HCT116 (cell line): ENCODE results near the gene KRT7. TPM values are rescaled to one million over a fixed set of nuclear protein-coding genes. Genes with fewer than 3 reads are reported as not detected.
A peak's percentile ranks its signal among the peaks of the same experiment; 100 is the strongest.

Experiments used
- ATAC-seq: fragments of 200-7000 bp; cut with Tn5 transposase; 2 replicates; pipeline ENCODE4 v1.9.1; 2020; ENCODE audit warnings: mild to moderate bottlenecking, moderate library complexity
- BruUV-seq: library from RNA; stranded (reverse); fragments of 400-500 nt; replicated peaks from 2 replicates; lab custom pipeline; 2021; lab: Mats Ljungman, UMichigan
- CTCF ChIA-PET: fragments of 300-600 bp; sonication (Branson Sonifier 250); formaldehyde crosslinking; loops from one replicate; lab custom pipeline; 2021; ENCODE audit warnings: antibody characterized with exemption; lab: Charles Lee
- POLR2A ChIA-PET: fragments of 300-600, 350-600 bp; sonication (Branson Sonifier 250); formaldehyde crosslinking; loops from one replicate; lab custom pipeline; 2021; ENCODE audit warnings: antibody characterized with exemption; lab: Charles Lee
- RAD21 ChIA-PET, 2 experiments: fragments of 300-600 bp; sonication (Branson Sonifier 250); formaldehyde crosslinking; loops; one replicate each; lab custom pipeline; 2023; ENCODE audit warnings: low total read pairs in 2 of 2; ENCODE audit not compliant: uncharacterized antibody in 2 of 2, unreplicated experiment in 2 of 2, low non-redundant PET in 1 of 2; lab: Charles Lee
- DNase-seq: peaks from one replicate; pipeline ENCODE4 v3.0.0-alpha.2; 2010; ENCODE audit warnings: low read depth, low spot score
- H2AFZ ChIP-seq: fragments of 200-600 bp; shearing (Covaris generic), sonication (generic); 2 replicates; pipeline ENCODE4 v1.6.1; 2017; ENCODE audit warnings: low read depth, mixed run types, mixed read lengths, antibody characterized with exemption, low read length; ENCODE audit not compliant: poor library complexity, severe bottlenecking
- H3K27ac ChIP-seq: 2 replicates; pipeline ENCODE4 v1.5.1; 2012; ENCODE audit warnings: low read depth, low read length
- H3K27me3 ChIP-seq: fragments of 200-600 bp; sonication (generic); 2 replicates; pipeline ENCODE4 v1.6.1; 2016; ENCODE audit warnings: mixed run types, low read length, mixed read lengths; ENCODE audit not compliant: insufficient read depth
- H3K36me3 ChIP-seq, 2 experiments: fragments of 200-500 bp in 1 of 2; fragments of 200-600 bp in 1 of 2; sonication (Bioruptor generic) in 1 of 2; sonication (generic) in 1 of 2; 2 replicates each; pipeline versions ENCODE4 v1.5.1 to v1.6.1; 2014 to 2016; ENCODE audit warnings: low read length in 2 of 2, inconsistent platforms in 1 of 2, mixed read lengths in 1 of 2, mixed run types in 1 of 2; ENCODE audit not compliant: insufficient read depth in 2 of 2, control insufficient read depth in 1 of 2
- H3K4me1 ChIP-seq, 2 experiments: fragments of 200-600 bp in 1 of 2; sonication (generic) in 1 of 2; 2 replicates each; pipeline versions ENCODE4 v1.5.1 to v1.6.1; 2012 to 2017; ENCODE audit warnings: low read length in 2 of 2, inconsistent platforms in 1 of 2, mild to moderate bottlenecking in 1 of 2, mixed read lengths in 1 of 2, mixed run types in 1 of 2, moderate library complexity in 1 of 2; ENCODE audit not compliant: insufficient read depth in 2 of 2, control insufficient read depth in 1 of 2
- H3K4me2 ChIP-seq: fragments of 200-600 bp; sonication (generic); 2 replicates; pipeline ENCODE4 v1.6.1; 2017; ENCODE audit warnings: mixed run types, low read length, mixed read lengths
- H3K4me3 ChIP-seq, 2 experiments: fragments of 200-600 bp in 1 of 2; sonication (generic) in 1 of 2; replicated peaks in 1 of 2; 2 replicates each; pipeline ENCODE4 v1.5.1; 2011 to 2016; ENCODE audit warnings: low read length in 2 of 2, control low read depth in 1 of 2, low read depth in 1 of 2, mild to moderate bottlenecking in 1 of 2, mixed read lengths in 1 of 2, mixed run types in 1 of 2
- H3K79me2 ChIP-seq: fragments of 200-600 bp; sonication (generic); 2 replicates; pipeline ENCODE4 v1.6.1; 2017; ENCODE audit warnings: mild to moderate bottlenecking, mixed run types, low read length, moderate library complexity, mixed read lengths; ENCODE audit not compliant: insufficient read depth
- H3K9ac ChIP-seq: fragments of 200-600 bp; sonication (generic); 2 replicates; pipeline ENCODE4 v1.6.1; 2016; ENCODE audit warnings: low read length, mixed read lengths
- H3K9me2 ChIP-seq: fragments of 200-600 bp; sonication (generic), shearing (Covaris generic); 2 replicates; pipeline ENCODE4 v1.6.1; 2017; ENCODE audit warnings: mixed run types, mild to moderate bottlenecking, moderate library complexity; ENCODE audit not compliant: insufficient read depth
- H3K9me3 ChIP-seq, 2 experiments: fragments of 200-500 bp in 1 of 2; fragments of 200-600 bp in 1 of 2; sonication (Bioruptor generic) in 1 of 2; sonication (generic) in 1 of 2; 2 replicates each; pipeline ENCODE4 v1.6.1; 2014 to 2017; ENCODE audit warnings: low read length in 2 of 2, mixed read lengths in 2 of 2, inconsistent platforms in 1 of 2, low read depth in 1 of 2, mild to moderate bottlenecking in 1 of 2, mixed run types in 1 of 2, moderate library complexity in 1 of 2; ENCODE audit not compliant: control insufficient read depth in 1 of 2, insufficient read depth in 1 of 2
- H4K20me1 ChIP-seq: fragments of 200-600 bp; sonication (generic), shearing (Covaris generic); 2 replicates; pipeline ENCODE4 v1.6.1; 2017; ENCODE audit warnings: mixed run types, mild to moderate bottlenecking, moderate library complexity; ENCODE audit not compliant: insufficient read depth
- CBX3 ChIP-seq: IDR thresholded peaks from 2 replicates; pipeline ENCODE4 v1.6.1; 2012; ENCODE audit warnings: low read depth
- CEBPB ChIP-seq: IDR thresholded peaks from 2 replicates; pipeline ENCODE4 v1.6.1; 2012; ENCODE audit warnings: low read depth
- EGR1 ChIP-seq: IDR thresholded peaks from 2 replicates; pipeline ENCODE4 v1.6.1; 2012; ENCODE audit warnings: low read depth
- ELF1 ChIP-seq: IDR thresholded peaks from 2 replicates; pipeline ENCODE4 v1.6.1; 2012; ENCODE audit warnings: low read depth, borderline replicate concordance
- EZH2 ChIP-seq: fragments of 200-600 bp; sonication (generic); IDR thresholded peaks from 2 replicates; pipeline ENCODE4 v1.6.1; 2017; ENCODE audit warnings: antibody characterized with exemption, mixed run types
- FOSL1 ChIP-seq: IDR thresholded peaks from 2 replicates; pipeline ENCODE4 v1.6.1; 2012; ENCODE audit warnings: low read depth
- POLR2A ChIP-seq: IDR thresholded peaks from 2 replicates; pipeline ENCODE4 v1.7.0; 2011; ENCODE audit warnings: borderline replicate concordance; ENCODE audit not compliant: insufficient read depth, insufficient read length; ENCODE audit errors: extremely low read depth
- POLR2AphosphoS5 ChIP-seq: IDR thresholded peaks from 2 replicates; pipeline ENCODE4 v1.6.1; 2011; ENCODE audit warnings: mild to moderate bottlenecking, low read depth, low read length, moderate library complexity
- SP1 ChIP-seq: IDR thresholded peaks from 2 replicates; pipeline ENCODE4 v1.6.1; 2012; ENCODE audit warnings: low read depth
- SRF ChIP-seq: IDR thresholded peaks from 2 replicates; pipeline ENCODE4 v1.6.1; 2012; ENCODE audit warnings: low read depth
- TCF7L2 ChIP-seq: IDR thresholded peaks from 2 replicates; pipeline ENCODE4 v1.7.0; 2011; ENCODE audit warnings: borderline replicate concordance, inconsistent platforms; ENCODE audit not compliant: insufficient read depth, insufficient read length; ENCODE audit errors: extremely low read depth
- YY1 ChIP-seq: IDR thresholded peaks from 2 replicates; pipeline ENCODE4 v1.6.1; 2011; ENCODE audit warnings: low read length, low read depth, moderate library complexity, mild to moderate bottlenecking; ENCODE audit not compliant: insufficient replicate concordance; ENCODE audit errors: extremely low read depth
- ZNF274 ChIP-seq: fragments of 200-500 bp; sonication (Bioruptor generic); IDR thresholded peaks from 2 replicates; pipeline ENCODE4 v1.6.1; 2014; ENCODE audit warnings: mild to moderate bottlenecking, low read depth, low read length, inconsistent platforms
- intact Hi-C: fragments of 100-400 bp; cut with micrococcal nuclease; formaldehyde crosslinking; loops from 2 replicates; pipeline ENCODE4 v1.10.0; 2022
- total RNA-seq: library from RNA; stranded (reverse); gene quantifications from one replicate; pipeline ENCODE4 v1.2.1, GENCODE V29; 2021; ENCODE audit not compliant: unreplicated experiment
- TF ChIP-seq, protein P1 (sequence below): IDR thresholded peaks from 2 replicates; pipeline ENCODE4 v1.6.1; 2011; ENCODE audit warnings: mild to moderate bottlenecking, low read length, moderate library complexity; ENCODE audit not compliant: insufficient replicate concordance; ENCODE audit errors: extremely low read depth
- TF ChIP-seq, protein P2 (sequence below): IDR thresholded peaks from 2 replicates; pipeline ENCODE4 v1.6.1; 2012
- TF ChIP-seq, protein P3 (sequence below): IDR thresholded peaks from 2 replicates; pipeline ENCODE4 v1.6.1; 2012
- TF ChIP-seq, protein P4 (sequence below), 3 experiments: fragments of 200-600 bp in 1 of 3; sonication (generic) in 1 of 3; IDR thresholded peaks in 2 of 3; conservative IDR thresholded peaks in 1 of 3; 2 replicates each; pipeline ENCODE4 v1.5.1; 2012 to 2017; ENCODE audit warnings: low read depth in 2 of 3, low read length in 2 of 3, antibody characterized with exemption in 1 of 3, borderline replicate concordance in 1 of 3, control low read depth in 1 of 3, mild to moderate bottlenecking in 1 of 3, mixed read lengths in 1 of 3, mixed run types in 1 of 3, moderate library complexity in 1 of 3; ENCODE audit not compliant: insufficient read depth in 1 of 3
- TF ChIP-seq, protein P5 (sequence below): IDR thresholded peaks from 2 replicates; pipeline ENCODE4 v1.6.1; 2012; ENCODE audit warnings: low read depth

Gene KRT7
- total RNA-seq, 1 experiment from 2014 or later: 72.6 TPM

DNA sequence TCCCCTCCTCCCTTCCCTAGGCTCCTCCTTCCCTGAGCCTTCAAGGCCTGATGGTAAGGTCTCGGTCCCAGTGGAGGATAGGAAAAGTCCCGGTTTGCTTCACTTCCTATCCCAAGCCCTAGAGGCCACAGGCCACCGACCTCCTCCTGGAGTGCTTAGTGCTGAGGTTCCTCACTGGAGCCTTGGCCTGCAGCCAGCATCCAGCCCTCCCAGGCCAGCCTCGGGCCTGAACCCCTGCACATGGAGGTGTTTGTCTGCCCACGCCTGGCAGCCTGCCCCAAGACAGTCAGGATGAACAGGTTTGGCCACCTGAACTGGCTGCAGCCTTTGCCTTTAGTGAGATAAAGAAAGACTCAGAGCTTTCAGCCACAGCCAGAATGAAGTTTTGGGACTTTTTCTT is 15.8 kb upstream of the KRT7 start (continued):
- TF ChIP-seq, protein P1, sequence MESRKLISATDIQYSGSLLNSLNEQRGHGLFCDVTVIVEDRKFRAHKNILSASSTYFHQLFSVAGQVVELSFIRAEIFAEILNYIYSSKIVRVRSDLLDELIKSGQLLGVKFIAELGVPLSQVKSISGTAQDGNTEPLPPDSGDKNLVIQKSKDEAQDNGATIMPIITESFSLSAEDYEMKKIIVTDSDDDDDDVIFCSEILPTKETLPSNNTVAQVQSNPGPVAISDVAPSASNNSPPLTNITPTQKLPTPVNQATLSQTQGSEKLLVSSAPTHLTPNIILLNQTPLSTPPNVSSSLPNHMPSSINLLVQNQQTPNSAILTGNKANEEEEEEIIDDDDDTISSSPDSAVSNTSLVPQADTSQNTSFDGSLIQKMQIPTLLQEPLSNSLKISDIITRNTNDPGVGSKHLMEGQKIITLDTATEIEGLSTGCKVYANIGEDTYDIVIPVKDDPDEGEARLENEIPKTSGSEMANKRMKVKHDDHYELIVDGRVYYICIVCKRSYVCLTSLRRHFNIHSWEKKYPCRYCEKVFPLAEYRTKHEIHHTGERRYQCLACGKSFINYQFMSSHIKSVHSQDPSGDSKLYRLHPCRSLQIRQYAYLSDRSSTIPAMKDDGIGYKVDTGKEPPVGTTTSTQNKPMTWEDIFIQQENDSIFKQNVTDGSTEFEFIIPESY: no peak
- TF ChIP-seq SP1: no peak

DNA sequence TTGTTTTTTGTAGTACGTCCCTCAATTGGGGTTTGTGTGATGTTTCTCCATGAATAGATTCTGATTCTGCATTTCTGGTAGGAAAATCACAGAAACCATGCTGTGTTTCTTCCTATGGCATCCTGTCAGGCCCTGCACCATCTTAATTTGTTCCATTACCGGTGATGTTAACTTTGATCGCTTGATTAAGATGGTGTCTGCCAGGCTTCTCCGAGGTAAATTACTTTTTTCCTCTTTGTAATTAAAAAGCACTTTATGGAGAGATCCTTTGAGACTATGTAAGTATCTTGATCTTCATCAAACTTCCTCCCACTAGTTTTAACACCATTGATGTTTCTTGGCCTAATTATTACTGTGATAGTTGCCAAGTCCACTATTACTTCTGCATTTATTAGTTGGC is 15.0 kb upstream of the KRT7 start:
- no peaks in the 10 kb centered on the region for H3K36me3 ChIP-seq
- TF ChIP-seq EZH2 (no peak), SP1 (no peak), TCF7L2 (no peak), CEBPB (no peak), FOSL1 (no peak), ZNF274 (no peak), CBX3 (no peak), POLR2AphosphoS5 (no peak), POLR2A (no peak), YY1 (no peak), SRF (no peak), EGR1 (no peak), ELF1 (no peak)
- TF ChIP-seq, protein P2, sequence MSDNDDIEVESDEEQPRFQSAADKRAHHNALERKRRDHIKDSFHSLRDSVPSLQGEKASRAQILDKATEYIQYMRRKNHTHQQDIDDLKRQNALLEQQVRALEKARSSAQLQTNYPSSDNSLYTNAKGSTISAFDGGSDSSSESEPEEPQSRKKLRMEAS: no peak
- TF ChIP-seq, protein P3, sequence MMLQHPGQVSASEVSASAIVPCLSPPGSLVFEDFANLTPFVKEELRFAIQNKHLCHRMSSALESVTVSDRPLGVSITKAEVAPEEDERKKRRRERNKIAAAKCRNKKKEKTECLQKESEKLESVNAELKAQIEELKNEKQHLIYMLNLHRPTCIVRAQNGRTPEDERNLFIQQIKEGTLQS: no peak
- TF ChIP-seq, protein P4, sequence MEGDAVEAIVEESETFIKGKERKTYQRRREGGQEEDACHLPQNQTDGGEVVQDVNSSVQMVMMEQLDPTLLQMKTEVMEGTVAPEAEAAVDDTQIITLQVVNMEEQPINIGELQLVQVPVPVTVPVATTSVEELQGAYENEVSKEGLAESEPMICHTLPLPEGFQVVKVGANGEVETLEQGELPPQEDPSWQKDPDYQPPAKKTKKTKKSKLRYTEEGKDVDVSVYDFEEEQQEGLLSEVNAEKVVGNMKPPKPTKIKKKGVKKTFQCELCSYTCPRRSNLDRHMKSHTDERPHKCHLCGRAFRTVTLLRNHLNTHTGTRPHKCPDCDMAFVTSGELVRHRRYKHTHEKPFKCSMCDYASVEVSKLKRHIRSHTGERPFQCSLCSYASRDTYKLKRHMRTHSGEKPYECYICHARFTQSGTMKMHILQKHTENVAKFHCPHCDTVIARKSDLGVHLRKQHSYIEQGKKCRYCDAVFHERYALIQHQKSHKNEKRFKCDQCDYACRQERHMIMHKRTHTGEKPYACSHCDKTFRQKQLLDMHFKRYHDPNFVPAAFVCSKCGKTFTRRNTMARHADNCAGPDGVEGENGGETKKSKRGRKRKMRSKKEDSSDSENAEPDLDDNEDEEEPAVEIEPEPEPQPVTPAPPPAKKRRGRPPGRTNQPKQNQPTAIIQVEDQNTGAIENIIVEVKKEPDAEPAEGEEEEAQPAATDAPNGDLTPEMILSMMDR (IDR thresholded peaks at IDR 0.05 in 2 of 3, conservative IDR thresholded peaks at IDR 0.05 in 1 of 3; ENCODE audit: borderline replicate concordance in 1 of 3, insufficient read depth in 1 of 3, low read depth in 2 of 3, low read length in 2 of 3): no peak
- TF ChIP-seq, protein P5, sequence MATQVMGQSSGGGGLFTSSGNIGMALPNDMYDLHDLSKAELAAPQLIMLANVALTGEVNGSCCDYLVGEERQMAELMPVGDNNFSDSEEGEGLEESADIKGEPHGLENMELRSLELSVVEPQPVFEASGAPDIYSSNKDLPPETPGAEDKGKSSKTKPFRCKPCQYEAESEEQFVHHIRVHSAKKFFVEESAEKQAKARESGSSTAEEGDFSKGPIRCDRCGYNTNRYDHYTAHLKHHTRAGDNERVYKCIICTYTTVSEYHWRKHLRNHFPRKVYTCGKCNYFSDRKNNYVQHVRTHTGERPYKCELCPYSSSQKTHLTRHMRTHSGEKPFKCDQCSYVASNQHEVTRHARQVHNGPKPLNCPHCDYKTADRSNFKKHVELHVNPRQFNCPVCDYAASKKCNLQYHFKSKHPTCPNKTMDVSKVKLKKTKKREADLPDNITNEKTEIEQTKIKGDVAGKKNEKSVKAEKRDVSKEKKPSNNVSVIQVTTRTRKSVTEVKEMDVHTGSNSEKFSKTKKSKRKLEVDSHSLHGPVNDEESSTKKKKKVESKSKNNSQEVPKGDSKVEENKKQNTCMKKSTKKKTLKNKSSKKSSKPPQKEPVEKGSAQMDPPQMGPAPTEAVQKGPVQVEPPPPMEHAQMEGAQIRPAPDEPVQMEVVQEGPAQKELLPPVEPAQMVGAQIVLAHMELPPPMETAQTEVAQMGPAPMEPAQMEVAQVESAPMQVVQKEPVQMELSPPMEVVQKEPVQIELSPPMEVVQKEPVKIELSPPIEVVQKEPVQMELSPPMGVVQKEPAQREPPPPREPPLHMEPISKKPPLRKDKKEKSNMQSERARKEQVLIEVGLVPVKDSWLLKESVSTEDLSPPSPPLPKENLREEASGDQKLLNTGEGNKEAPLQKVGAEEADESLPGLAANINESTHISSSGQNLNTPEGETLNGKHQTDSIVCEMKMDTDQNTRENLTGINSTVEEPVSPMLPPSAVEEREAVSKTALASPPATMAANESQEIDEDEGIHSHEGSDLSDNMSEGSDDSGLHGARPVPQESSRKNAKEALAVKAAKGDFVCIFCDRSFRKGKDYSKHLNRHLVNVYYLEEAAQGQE: no peak
- TF ChIP-seq, all 23 proteins: peak for 0
- no peak for ATAC-seq
- Histone ChIP-seq H3K9me3 (no peaks in the 10 kb centered on the region), H4K20me1 (no peaks in the 10 kb centered on the region), H3K9me2 (no peaks in the 10 kb centered on the region), H3K9ac (peak overlapping the region; percentile 47), H3K27me3 (no peaks in the 10 kb centered on the region), H3K27ac (peak overlapping the region; percentile 52; the same call in 1 of the 2 replicates), H3K4me1 (peaks cover 55 to 95% of the 10 kb centered on the region in 2 experiments), H3K79me2 (no peaks in the 10 kb centered on the region), H3K4me3 (0 out of 4 replicates have a peak overlapping the region, but pooled peaks of 1 of the 2 experiments have one; percentile 9), H3K4me2 (peak overlapping the region; percentile 69), H2AFZ (no peak overlapping the region)
- POLR2A ChIA-PET: no interaction called here
- no TSS peak for BruUV-seq
- RAD21 ChIA-PET: interaction anchor here in 1 of 2 experiments (0.5 kb wide), 1 partner anchor 18 kb away, joined by 4 read pairs; no protein-coding TSS in a partner anchor
- CTCF ChIA-PET: interaction anchor here (2.6 to 3.8 kb wide), 2 partner anchors 61 to 110 kb away, joined by 7 to 24 read pairs; no protein-coding TSS in a partner anchor
- intact Hi-C loops: no loop called here
- no peak for DNase-seq
